OCI-LY7 (cell line): Measurements from ENCODE around the gene ARF5.

ENCODE experiments used
- EZH2phosphoT487 ChIP-seq: fragments of 200-600 bp; sonication (generic); IDR thresholded peaks from 2 replicates; pipeline ENCODE4 v1.6.1; 2018; ENCODE audit warnings: low read depth, borderline replicate concordance, mild to moderate bottlenecking, mixed run types, antibody characterized with exemption, low read length, moderate library complexity, mixed read lengths
- TF ChIP-seq, protein P1 (sequence below): fragments of 200-600 bp; sonication (generic); conservative IDR thresholded peaks from 2 replicates; pipeline ENCODE4 v1.5.1; 2014; ENCODE audit warnings: mild to moderate bottlenecking, antibody characterized with exemption, low read length, moderate library complexity, mixed read lengths

DNA sequence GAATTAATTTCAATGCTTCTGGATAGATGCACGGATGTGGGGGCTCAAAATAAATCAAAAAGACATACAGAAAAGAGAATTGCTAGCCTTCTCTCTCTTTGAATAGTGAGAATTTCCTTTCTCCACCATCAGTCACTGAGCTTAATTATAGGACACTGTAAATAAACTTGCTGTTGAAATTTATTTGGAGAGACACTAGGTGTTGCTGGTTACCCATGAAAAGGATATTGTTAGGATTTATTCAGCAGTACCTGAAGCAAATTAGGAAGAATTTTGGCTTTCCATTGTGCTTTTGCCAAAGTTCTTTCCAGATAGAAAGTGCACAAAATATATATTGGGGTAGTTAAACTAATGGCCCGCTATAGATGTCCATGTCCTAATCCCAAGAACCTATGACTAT lies 30.4 kb upstream of the ARF5 start:
- TF ChIP-seq, protein P1, sequence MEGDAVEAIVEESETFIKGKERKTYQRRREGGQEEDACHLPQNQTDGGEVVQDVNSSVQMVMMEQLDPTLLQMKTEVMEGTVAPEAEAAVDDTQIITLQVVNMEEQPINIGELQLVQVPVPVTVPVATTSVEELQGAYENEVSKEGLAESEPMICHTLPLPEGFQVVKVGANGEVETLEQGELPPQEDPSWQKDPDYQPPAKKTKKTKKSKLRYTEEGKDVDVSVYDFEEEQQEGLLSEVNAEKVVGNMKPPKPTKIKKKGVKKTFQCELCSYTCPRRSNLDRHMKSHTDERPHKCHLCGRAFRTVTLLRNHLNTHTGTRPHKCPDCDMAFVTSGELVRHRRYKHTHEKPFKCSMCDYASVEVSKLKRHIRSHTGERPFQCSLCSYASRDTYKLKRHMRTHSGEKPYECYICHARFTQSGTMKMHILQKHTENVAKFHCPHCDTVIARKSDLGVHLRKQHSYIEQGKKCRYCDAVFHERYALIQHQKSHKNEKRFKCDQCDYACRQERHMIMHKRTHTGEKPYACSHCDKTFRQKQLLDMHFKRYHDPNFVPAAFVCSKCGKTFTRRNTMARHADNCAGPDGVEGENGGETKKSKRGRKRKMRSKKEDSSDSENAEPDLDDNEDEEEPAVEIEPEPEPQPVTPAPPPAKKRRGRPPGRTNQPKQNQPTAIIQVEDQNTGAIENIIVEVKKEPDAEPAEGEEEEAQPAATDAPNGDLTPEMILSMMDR: no peak; the same call in 1 of the 2 replicates
- TF ChIP-seq EZH2phosphoT487: no peak
